ENCODE data around the gene ARFGAP2. TPM values are rescaled to one million over a fixed set of nuclear protein-coding genes. Genes with fewer than 3 reads are reported as not detected.

ARFGAP2 gene
- total RNA-seq, 4 donors from 2014 or later: 92.5 to 141 (median 120) TPM

Small RNAs within 50 kb of the gene (small RNA-seq; reads per million reads assigned to genes)
- gene MIR6745: 0 to 0.34 (median 0) reads per million in 3 donors

Other genes starting within 250 kb of the ARFGAP2 start
- 10 to 100 TPM; 13.3 to 26.4 (median 19.1) TPM for gene CSTPP1, start 240.1 kb downstream of the ARFGAP2 start, total RNA-seq
- gene PACSIN3, start 9.6 kb upstream of the ARFGAP2 start, total RNA-seq: 10 to 100 TPM; 43.6 to 89.9 (median 56.0) TPM
- gene DDB2, start 38.1 kb upstream of the ARFGAP2 start, total RNA-seq: 10 to 100 TPM; 22.6 to 37.8 (median 25.4) TPM
- gene ACP2, start 71.9 kb upstream of the ARFGAP2 start, total RNA-seq: 10 to 100 TPM; 19.5 to 42.7 (median 28.6) TPM
- 10 to 100 TPM; 14.5 to 26.2 (median 18.1) TPM for gene NR1H3, start 81.1 kb upstream of the ARFGAP2 start, total RNA-seq
- 10 to 100 TPM; 27.8 to 35.4 (median 32.7) TPM for gene MADD, start 93.3 kb upstream of the ARFGAP2 start, total RNA-seq
- under 1 TPM in 2 of 4 donors, not detected in 2; 0.06 to 0.17 TPM for gene MYBPC3, start 175.8 kb upstream of the ARFGAP2 start, total RNA-seq
- gene SPI1, start 201.7 kb upstream of the ARFGAP2 start, total RNA-seq: 10 to 100 TPM; 17.6 to 34.6 (median 20.5) TPM
- 100 to 1,000 TPM in 2 of 4 donors, 10 to 100 TPM in 2; 91.9 to 251 (median 129) TPM for gene SLC39A13, start 231.7 kb upstream of the ARFGAP2 start, total RNA-seq
- gene PSMC3, start 249.6 kb upstream of the ARFGAP2 start, total RNA-seq: 100 to 1,000 TPM; 163 to 197 (median 182) TPM